AG04449 (cell line): Measurements from ENCODE around the gene SYPL2.

ENCODE experiments used
- CTCF ChIA-PET: fragments of 350-600 bp; formaldehyde crosslinking; extraction: SDS; loops from one replicate; lab custom pipeline; 2021; ENCODE audit warnings: antibody characterized with exemption; lab: Yijun Ruan, JAX
- POLR2A ChIA-PET: fragments of 400-600, 350-600 bp; formaldehyde crosslinking; extraction: SDS; loops from one replicate; lab custom pipeline; 2020; ENCODE audit warnings: antibody characterized with exemption, inconsistent platforms; lab: Yijun Ruan, JAX
- DNase-seq: peaks from one replicate; pipeline ENCODE4 v3.0.0-alpha.2; 2010; ENCODE audit warnings: low read depth, low spot score
- H3K4me3 ChIP-seq: 2 replicates; pipeline ENCODE4 v1.5.1; 2011; ENCODE audit warnings: low read depth, mild to moderate bottlenecking, control low read depth, low read length
- TF ChIP-seq, protein P1 (sequence below): IDR thresholded peaks from one replicate; pipeline ENCODE4 v1.5.1; 2011; ENCODE audit warnings: mild to moderate bottlenecking, moderate library complexity, low read length, control low read depth, inconsistent platforms; ENCODE audit not compliant: insufficient read depth; ENCODE audit errors: missing control alignments

SYPL2 gene

DNA sequence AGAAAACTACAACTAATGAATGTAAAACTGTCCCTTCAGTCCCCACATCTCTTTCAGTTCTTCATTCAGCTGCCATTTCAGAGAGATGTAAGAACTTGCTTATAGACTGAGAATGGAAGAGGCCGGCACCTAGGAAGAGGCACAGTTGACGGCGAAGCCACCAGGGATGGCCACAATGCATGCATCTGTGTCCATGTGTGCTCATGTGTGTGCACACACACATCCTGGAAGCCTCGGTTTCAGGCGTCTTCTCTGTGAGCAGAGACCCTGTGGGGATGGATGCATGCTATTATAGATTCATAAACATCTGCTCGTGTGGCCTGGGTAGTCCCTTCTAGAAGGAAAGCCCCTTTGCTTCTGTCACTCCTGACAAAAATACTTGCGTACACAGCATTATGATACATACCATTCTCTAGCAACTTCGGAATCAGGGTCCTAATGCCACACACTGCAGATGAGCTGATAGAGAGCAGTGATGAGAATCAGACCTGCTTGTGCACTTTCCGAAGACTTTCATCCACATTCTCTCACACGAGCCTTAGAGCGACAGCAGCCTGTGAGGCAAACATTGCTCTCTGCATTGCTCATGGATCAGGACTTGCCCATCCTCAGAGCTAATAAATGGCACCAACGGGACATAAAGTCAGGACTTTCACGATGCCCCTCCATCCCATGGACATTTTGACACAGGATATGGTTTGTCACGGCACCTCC lies 60.9 kb downstream of the SYPL2 start:
- H3K4me3 ChIP-seq: no peak overlapping the region
- CTCF ChIA-PET: interaction anchor here (11.4 to 26.3 kb wide), 2 partner anchors 16 to 28 kb away, joined by 194 to 2790 read pairs; partner anchors contain the start of genes AMIGO1, ATXN7L2, CYB561D1 and GPR61
- POLR2A ChIA-PET: no interaction called here
- no peak for DNase-seq
- TF ChIP-seq, protein P1, sequence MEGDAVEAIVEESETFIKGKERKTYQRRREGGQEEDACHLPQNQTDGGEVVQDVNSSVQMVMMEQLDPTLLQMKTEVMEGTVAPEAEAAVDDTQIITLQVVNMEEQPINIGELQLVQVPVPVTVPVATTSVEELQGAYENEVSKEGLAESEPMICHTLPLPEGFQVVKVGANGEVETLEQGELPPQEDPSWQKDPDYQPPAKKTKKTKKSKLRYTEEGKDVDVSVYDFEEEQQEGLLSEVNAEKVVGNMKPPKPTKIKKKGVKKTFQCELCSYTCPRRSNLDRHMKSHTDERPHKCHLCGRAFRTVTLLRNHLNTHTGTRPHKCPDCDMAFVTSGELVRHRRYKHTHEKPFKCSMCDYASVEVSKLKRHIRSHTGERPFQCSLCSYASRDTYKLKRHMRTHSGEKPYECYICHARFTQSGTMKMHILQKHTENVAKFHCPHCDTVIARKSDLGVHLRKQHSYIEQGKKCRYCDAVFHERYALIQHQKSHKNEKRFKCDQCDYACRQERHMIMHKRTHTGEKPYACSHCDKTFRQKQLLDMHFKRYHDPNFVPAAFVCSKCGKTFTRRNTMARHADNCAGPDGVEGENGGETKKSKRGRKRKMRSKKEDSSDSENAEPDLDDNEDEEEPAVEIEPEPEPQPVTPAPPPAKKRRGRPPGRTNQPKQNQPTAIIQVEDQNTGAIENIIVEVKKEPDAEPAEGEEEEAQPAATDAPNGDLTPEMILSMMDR: no peak

DNA sequence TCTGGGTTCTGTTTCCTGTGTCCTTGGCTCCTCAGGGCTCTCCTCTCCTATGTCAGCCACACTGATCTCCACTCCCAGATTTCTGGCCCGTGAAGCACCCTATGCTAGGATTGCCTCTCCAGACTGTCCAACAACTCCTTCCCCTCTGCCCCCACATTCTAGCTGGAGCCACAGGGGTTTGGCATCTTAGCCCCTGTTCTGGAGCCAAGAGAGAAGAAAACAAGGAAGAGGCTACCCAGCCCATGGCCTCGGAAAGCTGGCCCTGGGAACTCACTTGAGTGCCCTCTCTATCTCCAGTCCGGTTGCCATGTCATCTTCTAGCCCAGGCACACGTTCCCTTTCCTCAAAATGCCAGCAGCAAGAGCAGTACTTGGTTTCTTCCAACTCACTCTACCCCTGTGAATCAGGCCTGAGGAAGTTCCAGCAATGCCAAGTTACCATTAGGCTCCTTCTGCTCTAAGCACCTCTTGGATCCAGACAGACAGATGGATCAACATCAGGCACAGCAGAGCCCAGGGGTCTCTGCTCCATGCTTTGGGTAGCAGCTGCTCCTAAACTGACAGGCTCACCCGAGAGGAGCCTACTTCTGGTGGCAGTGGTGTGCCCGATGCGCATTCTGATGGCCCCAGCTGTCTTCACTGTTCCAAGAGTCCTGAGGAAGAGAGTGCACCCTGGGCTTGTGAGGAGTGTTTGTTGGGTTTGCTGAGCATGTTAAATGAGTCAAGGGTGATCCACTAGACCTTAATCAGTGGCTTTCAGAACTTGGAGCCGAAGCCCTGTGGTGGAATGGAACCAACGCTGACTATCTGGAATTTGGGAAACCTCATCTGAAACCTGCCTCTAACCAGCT lies 61.7 kb downstream of the SYPL2 start:
- ChIA-PET POLR2A (no interaction called here), CTCF (interaction anchor here (0.8 to 26.3 kb wide), 6 partner anchors 15 to 251 kb away, joined by 3 to 2790 read pairs (median 45); partner anchors contain the start of genes AMIGO1, ATXN7L2, CYB561D1 and GPR61)
- TF ChIP-seq, protein P1: no peak
- no peak overlapping the region for H3K4me3 ChIP-seq
- no peak for DNase-seq

DNA sequence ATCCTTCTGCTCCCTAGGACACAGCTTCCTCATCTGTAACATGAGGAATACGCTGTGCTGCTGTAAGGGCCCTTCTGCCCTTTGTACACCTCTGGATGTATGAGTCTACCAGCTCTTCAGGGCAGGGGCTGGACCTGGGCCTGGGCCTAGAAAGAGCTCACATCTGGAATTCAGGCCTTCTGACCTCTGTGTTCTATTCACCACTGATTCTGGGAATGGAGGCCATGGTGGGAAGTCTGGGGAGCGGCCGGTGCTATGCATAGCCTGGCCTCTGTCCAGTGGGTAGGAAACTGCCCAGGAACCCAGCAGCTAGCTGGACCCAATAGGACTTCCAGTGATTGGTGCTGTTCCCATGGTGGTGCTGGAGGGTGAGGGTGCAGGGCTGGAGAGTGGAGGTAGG lies 62.4 kb downstream of the SYPL2 start:
- CTCF ChIA-PET: interaction anchor here (0.8 to 26.3 kb wide), 7 partner anchors 15 to 252 kb away, joined by 3 to 2790 read pairs (median 4); partner anchors contain the start of genes AMIGO1, ATXN7L2, CYB561D1 and GPR61
- POLR2A ChIA-PET: no interaction called here

DNA sequence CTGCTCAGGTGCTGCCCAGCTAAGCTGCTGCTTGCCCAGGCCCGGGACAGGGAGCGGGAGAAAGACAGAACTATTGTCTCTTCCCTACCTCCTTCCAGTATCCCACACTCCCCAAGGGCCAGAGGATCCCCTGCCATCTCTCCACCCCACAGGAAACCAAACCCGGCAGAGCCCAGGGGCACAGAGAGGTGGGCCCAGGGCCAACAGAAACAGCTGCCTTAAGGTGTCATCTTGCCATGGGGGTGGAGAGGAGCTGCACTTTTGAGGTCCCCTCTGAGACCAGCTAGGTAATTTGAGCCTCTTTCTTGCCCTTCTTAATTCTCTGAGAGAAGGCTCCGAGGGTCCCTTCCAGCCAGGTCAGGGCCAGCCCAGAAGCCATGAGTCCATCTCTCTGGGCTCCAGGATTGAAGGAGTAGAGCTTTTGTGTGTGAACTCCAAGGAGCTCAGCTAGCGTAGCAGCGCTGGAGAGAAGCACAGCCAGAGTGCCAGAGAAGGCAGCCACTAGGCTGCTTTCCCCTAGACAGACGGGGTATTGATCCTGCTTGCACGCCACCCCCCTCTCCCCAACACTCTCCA lies 63.6 kb downstream of the SYPL2 start:
- H3K4me3 ChIP-seq: no peak overlapping the region
- ChIA-PET CTCF (interaction anchor here (0.7 to 26.3 kb wide), 10 partner anchors 13 to 702 kb away, joined by 3 to 2790 read pairs (median 5); partner anchors contain the start of genes AMIGO1, ATXN7L2, CYB561D1 and GPR61), POLR2A (interaction anchor here (0.8 to 1.2 kb wide), 4 partner anchors 18 to 84 kb away, joined by 3 to 4 read pairs (median 4); partner anchors contain the start of genes CYB561D1 and GNAI3)
- TF ChIP-seq, protein P1: no peak
- no peak for DNase-seq

More for the DNA sequence above, 62.4 kb downstream of the SYPL2 start:
- no peak overlapping the region for H3K4me3 ChIP-seq
- TF ChIP-seq, protein P1: no peak
- DNase-seq: no peak

DNA sequence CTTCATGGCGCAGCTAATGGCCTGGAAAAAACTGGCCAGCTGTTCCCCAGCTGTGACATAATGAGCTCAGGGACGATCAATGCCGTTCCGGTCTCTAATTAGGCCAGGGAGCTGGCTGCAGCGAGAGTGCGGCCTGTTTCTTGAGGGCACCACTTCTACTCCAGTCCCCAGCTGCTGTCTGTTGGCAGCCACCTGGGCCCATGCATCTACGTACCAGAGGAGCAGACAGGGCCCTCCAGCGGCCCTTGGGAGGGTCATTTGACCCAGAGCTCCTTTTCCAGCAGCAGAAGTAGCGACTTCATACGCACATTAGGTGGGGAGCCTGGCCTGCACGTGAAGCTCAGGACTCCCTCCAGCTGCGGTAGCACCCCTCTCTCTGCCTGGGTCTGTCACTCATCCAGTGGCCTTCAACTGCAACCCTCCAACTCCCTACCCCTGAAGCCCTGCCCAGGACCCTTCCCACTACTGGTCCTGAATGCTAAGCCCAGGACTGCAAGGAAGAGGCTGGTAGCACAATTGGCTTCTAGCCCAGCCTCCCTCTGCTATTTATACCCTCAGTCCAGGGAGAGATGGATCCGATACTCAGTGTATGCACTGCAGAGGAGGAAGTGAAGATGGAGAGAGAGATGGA lies 64.2 kb downstream of the SYPL2 start:
- DNase-seq: no peak
- H3K4me3 ChIP-seq: no peak overlapping the region
- CTCF ChIA-PET: interaction anchor here (0.7 to 26.3 kb wide), 10 partner anchors 13 to 702 kb away, joined by 3 to 2790 read pairs (median 5); partner anchors contain the start of genes AMIGO1, ATXN7L2, CYB561D1 and GPR61
- POLR2A ChIA-PET: interaction anchor here (0.8 to 2.8 kb wide), 4 partner anchors 34 to 85 kb away, joined by 3 to 9 read pairs (median 4); partner anchors contain the start of gene CYB561D1
- TF ChIP-seq, protein P1: no peak
